NT2/D1 (cell line): ENCODE measurements around the gene GSTM1.
"Not testable (repeated sequence)": the region's sequence is repeated elsewhere in the genome, so short reads cannot be mapped to it uniquely, and the experiment has no call there.

Experiments used
- DNase-seq: peaks from one replicate; pipeline ENCODE4 v3.0.0-alpha.2; 2011; ENCODE audit warnings: low read depth, low spot score
- H3K27me3 ChIP-seq: 2 replicates; pipeline ENCODE4 v1.6.0; 2011; ENCODE audit warnings: mild to moderate bottlenecking; ENCODE audit not compliant: insufficient read length, insufficient read depth
- H3K36me3 ChIP-seq: 2 replicates; pipeline ENCODE4 v1.6.1; 2011; ENCODE audit warnings: mild to moderate bottlenecking, low read length, mixed read lengths; ENCODE audit not compliant: insufficient read depth, insufficient read length
- H3K4me1 ChIP-seq: 2 replicates; pipeline ENCODE4 v1.5.1; 2011; ENCODE audit not compliant: insufficient read depth, insufficient read length
- H3K4me3 ChIP-seq: 2 replicates; pipeline ENCODE4 v1.5.1; 2011; ENCODE audit warnings: low read depth; ENCODE audit not compliant: insufficient read length
- H3K9ac ChIP-seq: 2 replicates; pipeline ENCODE4 v1.6.0; 2011; ENCODE audit warnings: low read depth; ENCODE audit not compliant: insufficient read length
- H3K9me3 ChIP-seq: 2 replicates; pipeline ENCODE4 v1.5.1; 2011; ENCODE audit warnings: mild to moderate bottlenecking, low read length; ENCODE audit not compliant: insufficient read depth
- SUZ12 ChIP-seq: IDR thresholded peaks from 2 replicates; pipeline ENCODE4 v1.6.1; 2011; ENCODE audit not compliant: insufficient read length, insufficient read depth; ENCODE audit errors: extremely low read depth
- YY1 ChIP-seq: IDR thresholded peaks from 2 replicates; pipeline ENCODE4 v1.6.1; 2011; ENCODE audit not compliant: insufficient read length, insufficient read depth
- ZNF274 ChIP-seq: IDR thresholded peaks from 2 replicates; pipeline ENCODE4 v1.6.1; 2011; ENCODE audit warnings: mild to moderate bottlenecking, low read depth, low read length

GSTM1 gene

DNA sequence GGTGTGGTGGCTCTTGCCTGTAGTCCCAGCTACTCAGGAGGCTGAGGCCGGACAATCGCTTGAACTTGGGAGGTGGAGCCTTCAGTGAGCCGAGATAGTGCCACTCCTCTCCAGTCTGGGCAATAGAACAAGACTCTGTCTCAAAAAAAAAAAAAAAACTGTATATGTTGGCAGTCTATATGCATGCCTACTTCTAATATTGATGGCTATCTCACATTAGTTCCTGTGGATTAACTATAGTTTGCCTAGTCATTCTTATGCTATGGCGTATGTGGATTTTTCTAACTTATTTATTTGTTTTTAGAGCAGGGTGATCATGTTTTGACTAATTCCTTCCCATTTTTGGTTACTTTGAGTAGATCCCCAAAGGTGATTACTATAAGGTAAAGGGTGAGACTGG is 9.4 kb downstream of the GSTM1 start:
- no peak for TF ChIP-seq SUZ12
- no peak for TF ChIP-seq YY1
- no peak for TF ChIP-seq ZNF274
- Histone ChIP-seq H3K36me3 (no peaks in the 10 kb centered on the region), H3K27me3 (no peaks in the 10 kb centered on the region), H3K4me1 (no peaks in the 10 kb centered on the region), H3K9me3 (no peaks in the 10 kb centered on the region), H3K4me3 (no peak overlapping the region), H3K9ac (no peak overlapping the region)
- DNase-seq: no peak

DNA sequence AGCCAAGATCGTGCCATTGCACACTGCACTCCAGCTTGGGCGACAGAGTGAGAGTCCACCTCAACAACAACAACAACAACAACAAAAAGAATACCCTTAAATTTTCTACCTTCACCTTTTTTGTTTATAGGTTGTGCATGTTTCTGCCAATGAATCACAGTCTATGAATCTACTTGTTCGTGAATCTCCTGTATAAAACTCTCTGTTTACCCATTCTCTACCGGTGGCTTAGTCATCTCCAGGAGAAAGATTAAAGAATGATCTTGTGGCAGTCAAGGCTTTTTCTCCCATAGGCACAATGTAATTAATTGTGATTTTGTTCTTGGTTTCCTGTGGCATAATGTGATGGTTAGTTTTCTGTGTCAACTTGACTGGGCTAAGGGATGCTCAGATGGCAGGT is 10.2 kb downstream of the GSTM1 start:
- not testable (repeated sequence) for H3K27me3 ChIP-seq, DNase-seq, H3K9me3 ChIP-seq, H3K4me1 ChIP-seq, H3K9ac ChIP-seq, H3K4me3 ChIP-seq, H3K36me3 ChIP-seq

DNA sequence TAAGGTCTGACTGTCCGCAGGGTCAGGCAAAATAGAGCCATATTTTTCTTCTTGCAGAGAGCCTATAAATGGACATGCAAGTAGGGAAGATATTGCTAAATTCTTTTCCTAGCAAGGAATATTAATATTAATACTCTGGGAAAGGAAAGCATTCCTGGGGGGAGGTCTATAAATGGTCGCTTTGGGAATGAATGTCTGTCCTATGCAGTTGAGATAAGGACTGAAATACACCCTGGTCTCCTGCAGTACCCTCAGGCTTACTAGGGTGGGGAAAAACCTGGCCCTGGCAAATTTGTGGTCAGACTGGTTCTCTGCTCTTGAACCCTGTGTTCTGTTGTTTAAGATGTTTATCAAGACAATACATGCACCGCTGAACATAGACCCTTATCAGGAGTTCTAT is 15.3 kb downstream of the GSTM1 start:
- not testable (repeated sequence) for DNase-seq, H3K9ac ChIP-seq, H3K4me3 ChIP-seq, H3K4me1 ChIP-seq, H3K27me3 ChIP-seq, H3K36me3 ChIP-seq
- peaks cover 17% of the 10 kb centered on the region; the same call in 1 of the 2 replicates for H3K9me3 ChIP-seq

DNA sequence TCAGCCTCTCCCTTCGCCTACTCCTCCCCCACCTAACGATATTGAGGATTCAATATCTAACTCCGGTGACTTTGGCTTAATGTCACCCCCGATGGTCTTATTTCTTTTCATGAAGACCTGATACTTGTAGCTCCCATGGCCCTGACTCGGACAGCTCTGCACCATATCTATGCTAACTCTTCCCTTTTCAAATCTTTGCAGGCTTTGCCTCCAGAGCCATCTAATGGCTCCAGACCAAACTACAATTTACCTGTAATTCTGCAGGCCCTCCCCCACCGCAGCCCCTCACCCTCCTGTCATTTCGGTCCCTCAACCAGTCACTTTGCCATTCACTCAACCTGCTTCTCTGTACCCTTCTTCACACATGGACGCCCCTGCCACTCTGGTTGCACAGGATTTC is 16.6 kb downstream of the GSTM1 start:
- TF ChIP-seq YY1 (no peak), SUZ12 (no peak), ZNF274 (no peak)

GRCh38 chr1:109705411-109705810 is 17.8 kb downstream of the GSTM1 start:
- TF ChIP-seq ZNF274 (no peak), SUZ12 (no peak), YY1 (no peak)
- H3K27me3 ChIP-seq: no peaks in the 10 kb centered on the region
- H3K36me3 ChIP-seq: no peaks in the 10 kb centered on the region
- H3K4me1 ChIP-seq: no peaks in the 10 kb centered on the region
- no peak overlapping the region for H3K4me3 ChIP-seq
- H3K9ac ChIP-seq: no peak overlapping the region
- DNase-seq: no peak
- H3K9me3 ChIP-seq: peaks cover 38% of the 10 kb centered on the region; the same call in 1 of the 2 replicates

More for the DNA sequence above, 16.6 kb downstream of the GSTM1 start:
- no peak for DNase-seq
- H3K9ac ChIP-seq: no peak overlapping the region
- H3K9me3 ChIP-seq: peaks cover 29% of the 10 kb centered on the region; the same call in 1 of the 2 replicates
- H3K27me3 ChIP-seq: no peaks in the 10 kb centered on the region
- H3K4me1 ChIP-seq: no peaks in the 10 kb centered on the region
- no peak overlapping the region for H3K4me3 ChIP-seq
- no peaks in the 10 kb centered on the region for H3K36me3 ChIP-seq

DNA sequence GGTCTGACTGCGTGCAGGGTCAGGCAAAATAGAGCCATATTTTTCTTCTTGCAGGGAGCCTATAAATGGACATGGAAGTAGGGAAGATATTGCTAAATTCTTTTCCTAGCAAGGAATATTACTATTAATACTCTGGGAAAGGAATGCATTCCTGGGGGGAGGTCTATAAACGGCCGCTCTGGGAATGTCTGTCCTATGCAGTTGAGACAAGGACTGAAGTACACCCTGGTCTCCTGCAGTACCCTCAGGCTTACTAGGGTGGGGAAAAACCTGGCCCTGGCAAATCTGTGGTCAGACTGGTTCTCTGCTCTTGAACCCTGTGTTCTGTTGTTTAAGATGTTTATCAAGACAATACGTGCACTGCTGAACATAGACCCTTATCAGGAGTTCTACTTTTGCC is 21.3 kb downstream of the GSTM1 start:
- H3K4me3 ChIP-seq, H3K27me3 ChIP-seq, H3K4me1 ChIP-seq, H3K9ac ChIP-seq, DNase-seq, H3K36me3 ChIP-seq: not testable (repeated sequence)
- peaks cover 26% of the 10 kb centered on the region; the same call in 1 of the 2 replicates for H3K9me3 ChIP-seq

GRCh38 chr1:109709822-109710221 is 22.2 kb downstream of the GSTM1 start:
- H3K4me3 ChIP-seq, H3K36me3 ChIP-seq, H3K9ac ChIP-seq, H3K4me1 ChIP-seq, DNase-seq, H3K27me3 ChIP-seq: not testable (repeated sequence)
- H3K9me3 ChIP-seq: peaks cover 24% of the 10 kb centered on the region; the same call in 1 of the 2 replicates

GRCh38 chr1:109711593-109712320 is 24.1 kb downstream of the GSTM1 start, which contains the start of gene GSTM5:
Gene GSTM5, plus strand, starts transcription at chr1:109712251. Its CDS starts 62 bp downstream, at chr1:109712313.
- not testable (repeated sequence) for H3K9ac ChIP-seq, H3K4me3 ChIP-seq, DNase-seq, H3K36me3 ChIP-seq, H3K27me3 ChIP-seq, H3K4me1 ChIP-seq
- peaks cover 24% of the 10 kb centered on the region; the same call in 1 of the 2 replicates for H3K9me3 ChIP-seq
